ENCODE results near the gene TMPRSS12. TPM values are rescaled to one million over a fixed set of nuclear protein-coding genes. Genes with fewer than 3 reads are reported as not detected.

Gene TMPRSS12
- total and polyA plus RNA-seq, 9 of the 15 experiments (the other 6 are each of a cell fraction or from before 2014, with no cell fraction given): 0.04 TPM; not detected in 8

DNA sequence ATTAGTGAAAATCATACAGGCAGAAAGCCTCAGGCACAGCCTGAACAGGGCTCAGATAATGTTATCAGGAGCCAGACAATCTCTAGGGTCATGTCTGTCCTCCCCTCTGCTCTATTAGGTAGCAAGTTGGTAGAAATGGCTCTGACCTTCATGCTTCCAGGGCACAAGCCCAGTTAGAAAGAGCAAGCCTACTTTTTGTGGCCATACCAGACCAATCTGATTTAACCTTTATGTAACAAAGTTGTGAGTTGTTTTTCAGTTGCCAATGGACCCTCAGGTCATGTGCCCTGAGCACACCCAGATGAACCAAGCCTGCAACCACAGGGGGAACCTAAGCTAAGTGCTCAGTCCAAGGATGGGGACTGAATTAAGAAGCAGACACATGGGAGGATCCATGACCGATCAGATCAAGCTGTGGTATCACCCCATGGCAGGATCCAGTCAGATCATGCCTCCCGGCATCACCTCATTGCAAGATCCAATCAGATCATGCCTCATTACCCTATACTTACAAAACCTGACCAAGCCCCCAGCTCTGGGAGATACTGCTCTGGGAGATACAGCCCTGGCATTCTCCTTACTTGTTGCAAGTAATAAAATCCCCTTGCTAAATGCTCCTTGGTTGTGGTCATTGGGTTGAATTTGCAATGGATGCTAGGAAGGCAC is 90.9 kb downstream of the TMPRSS12 start (continued):
- no peak for TF ChIP-seq ZBTB8A (IDR thresholded peaks at IDR 0.05; ENCODE audit: partially characterized antibody)
- no peak for TF ChIP-seq IFI16 (CRISPR knock-in tag; IDR thresholded peaks at IDR 0.05)
- no peak for TF ChIP-seq ZNF3 (CRISPR knock-in tag; IDR thresholded peaks at IDR 0.05)
- TF ChIP-seq, protein P1, sequence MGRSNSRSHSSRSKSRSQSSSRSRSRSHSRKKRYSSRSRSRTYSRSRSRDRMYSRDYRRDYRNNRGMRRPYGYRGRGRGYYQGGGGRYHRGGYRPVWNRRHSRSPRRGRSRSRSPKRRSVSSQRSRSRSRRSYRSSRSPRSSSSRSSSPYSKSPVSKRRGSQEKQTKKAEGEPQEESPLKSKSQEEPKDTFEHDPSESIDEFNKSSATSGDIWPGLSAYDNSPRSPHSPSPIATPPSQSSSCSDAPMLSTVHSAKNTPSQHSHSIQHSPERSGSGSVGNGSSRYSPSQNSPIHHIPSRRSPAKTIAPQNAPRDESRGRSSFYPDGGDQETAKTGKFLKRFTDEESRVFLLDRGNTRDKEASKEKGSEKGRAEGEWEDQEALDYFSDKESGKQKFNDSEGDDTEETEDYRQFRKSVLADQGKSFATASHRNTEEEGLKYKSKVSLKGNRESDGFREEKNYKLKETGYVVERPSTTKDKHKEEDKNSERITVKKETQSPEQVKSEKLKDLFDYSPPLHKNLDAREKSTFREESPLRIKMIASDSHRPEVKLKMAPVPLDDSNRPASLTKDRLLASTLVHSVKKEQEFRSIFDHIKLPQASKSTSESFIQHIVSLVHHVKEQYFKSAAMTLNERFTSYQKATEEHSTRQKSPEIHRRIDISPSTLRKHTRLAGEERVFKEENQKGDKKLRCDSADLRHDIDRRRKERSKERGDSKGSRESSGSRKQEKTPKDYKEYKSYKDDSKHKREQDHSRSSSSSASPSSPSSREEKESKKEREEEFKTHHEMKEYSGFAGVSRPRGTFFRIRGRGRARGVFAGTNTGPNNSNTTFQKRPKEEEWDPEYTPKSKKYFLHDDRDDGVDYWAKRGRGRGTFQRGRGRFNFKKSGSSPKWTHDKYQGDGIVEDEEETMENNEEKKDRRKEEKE (IDR thresholded peaks at IDR 0.05; ENCODE audit: borderline replicate concordance in 1 of 2, control insufficient read depth in 1 of 2, low read depth in 2 of 2, low read length in 1 of 2): no peak
- no peak for TF ChIP-seq PCBP2 (IDR thresholded peaks at IDR 0.05; ENCODE audit: low read depth, low read length, poor library complexity, severe bottlenecking)
- TF ChIP-seq ZC3H11A (IDR thresholded peaks at IDR 0.05; ENCODE audit: low read depth, low read length): no peak
- no peak for TF ChIP-seq CBX1 (IDR thresholded peaks at IDR 0.05; ENCODE audit: low read depth)
- no peak for TF ChIP-seq ZNF324 (CRISPR knock-in tag; IDR thresholded peaks at IDR 0.05)
- TF ChIP-seq SOX6 (IDR thresholded peaks at IDR 0.05): peak; percentile 56; the same call in 1 of the 2 replicates
- TF ChIP-seq, protein P2, sequence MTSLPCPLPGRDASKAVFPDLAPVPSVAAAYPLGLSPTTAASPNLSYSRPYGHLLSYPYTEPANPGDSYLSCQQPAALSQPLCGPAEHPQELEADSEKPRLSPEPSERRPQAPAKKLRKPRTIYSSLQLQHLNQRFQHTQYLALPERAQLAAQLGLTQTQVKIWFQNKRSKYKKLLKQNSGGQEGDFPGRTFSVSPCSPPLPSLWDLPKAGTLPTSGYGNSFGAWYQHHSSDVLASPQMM (CRISPR knock-in tag; IDR thresholded peaks at IDR 0.05): no peak
- TF ChIP-seq, protein P3, sequence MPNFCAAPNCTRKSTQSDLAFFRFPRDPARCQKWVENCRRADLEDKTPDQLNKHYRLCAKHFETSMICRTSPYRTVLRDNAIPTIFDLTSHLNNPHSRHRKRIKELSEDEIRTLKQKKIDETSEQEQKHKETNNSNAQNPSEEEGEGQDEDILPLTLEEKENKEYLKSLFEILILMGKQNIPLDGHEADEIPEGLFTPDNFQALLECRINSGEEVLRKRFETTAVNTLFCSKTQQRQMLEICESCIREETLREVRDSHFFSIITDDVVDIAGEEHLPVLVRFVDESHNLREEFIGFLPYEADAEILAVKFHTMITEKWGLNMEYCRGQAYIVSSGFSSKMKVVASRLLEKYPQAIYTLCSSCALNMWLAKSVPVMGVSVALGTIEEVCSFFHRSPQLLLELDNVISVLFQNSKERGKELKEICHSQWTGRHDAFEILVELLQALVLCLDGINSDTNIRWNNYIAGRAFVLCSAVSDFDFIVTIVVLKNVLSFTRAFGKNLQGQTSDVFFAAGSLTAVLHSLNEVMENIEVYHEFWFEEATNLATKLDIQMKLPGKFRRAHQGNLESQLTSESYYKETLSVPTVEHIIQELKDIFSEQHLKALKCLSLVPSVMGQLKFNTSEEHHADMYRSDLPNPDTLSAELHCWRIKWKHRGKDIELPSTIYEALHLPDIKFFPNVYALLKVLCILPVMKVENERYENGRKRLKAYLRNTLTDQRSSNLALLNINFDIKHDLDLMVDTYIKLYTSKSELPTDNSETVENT (CRISPR knock-in tag; IDR thresholded peaks at IDR 0.05): no peak
- TF ChIP-seq CHD1 (IDR thresholded peaks at IDR 0.05; ENCODE audit: low read length): no peak
- TF ChIP-seq HNRNPH1 (optimal IDR thresholded peaks at IDR 0.05; ENCODE audit: low read depth, low read length): no peak
- peak; percentile 54 for TF ChIP-seq TCF3 (CRISPR knock-in tag; IDR thresholded peaks at IDR 0.05)
- 0 out of 2 replicates have a peak, but pooled peaks have one; percentile 21 for TF ChIP-seq RNF2 (IDR thresholded peaks at IDR 0.05)
- TF ChIP-seq MAFF (IDR thresholded peaks at IDR 0.05; ENCODE audit: low read length): no peak
- TF ChIP-seq, protein P4, sequence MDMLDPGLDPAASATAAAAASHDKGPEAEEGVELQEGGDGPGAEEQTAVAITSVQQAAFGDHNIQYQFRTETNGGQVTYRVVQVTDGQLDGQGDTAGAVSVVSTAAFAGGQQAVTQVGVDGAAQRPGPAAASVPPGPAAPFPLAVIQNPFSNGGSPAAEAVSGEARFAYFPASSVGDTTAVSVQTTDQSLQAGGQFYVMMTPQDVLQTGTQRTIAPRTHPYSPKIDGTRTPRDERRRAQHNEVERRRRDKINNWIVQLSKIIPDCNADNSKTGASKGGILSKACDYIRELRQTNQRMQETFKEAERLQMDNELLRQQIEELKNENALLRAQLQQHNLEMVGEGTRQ (CRISPR knock-in tag; IDR thresholded peaks at IDR 0.05): peak; percentile 56; the same call in 1 of the 2 replicates
- no peak for TF ChIP-seq RBM39 (optimal IDR thresholded peaks at IDR 0.05; ENCODE audit: low read depth, low read length)
- TF ChIP-seq NFE2 (IDR thresholded peaks at IDR 0.05; ENCODE audit: low read depth): no peak
- no peak for TF ChIP-seq MED1 (CRISPR knock-in tag; IDR thresholded peaks at IDR 0.05; ENCODE audit: borderline replicate concordance)
- TF ChIP-seq TEAD4 (IDR thresholded peaks at IDR 0.05; ENCODE audit: low read length): peak; percentile 71
- TF ChIP-seq TEAD4 (CRISPR knock-in tag; IDR thresholded peaks at IDR 0.05; ENCODE audit: borderline replicate concordance): no peak
- no peak for TF ChIP-seq EHMT2 (IDR thresholded peaks at IDR 0.05)
- no peak for TF ChIP-seq PTRF (tag; IDR thresholded peaks at IDR 0.05)
